ENCODE measurements around the gene CYTL1.
A peak's percentile ranks its signal among the peaks of the same experiment; 100 is the strongest.
"Not testable (repeated sequence)": the region's sequence is repeated elsewhere in the genome, so short reads cannot be mapped to it uniquely, and the experiment has no call there.

Gene CYTL1

DNA sequence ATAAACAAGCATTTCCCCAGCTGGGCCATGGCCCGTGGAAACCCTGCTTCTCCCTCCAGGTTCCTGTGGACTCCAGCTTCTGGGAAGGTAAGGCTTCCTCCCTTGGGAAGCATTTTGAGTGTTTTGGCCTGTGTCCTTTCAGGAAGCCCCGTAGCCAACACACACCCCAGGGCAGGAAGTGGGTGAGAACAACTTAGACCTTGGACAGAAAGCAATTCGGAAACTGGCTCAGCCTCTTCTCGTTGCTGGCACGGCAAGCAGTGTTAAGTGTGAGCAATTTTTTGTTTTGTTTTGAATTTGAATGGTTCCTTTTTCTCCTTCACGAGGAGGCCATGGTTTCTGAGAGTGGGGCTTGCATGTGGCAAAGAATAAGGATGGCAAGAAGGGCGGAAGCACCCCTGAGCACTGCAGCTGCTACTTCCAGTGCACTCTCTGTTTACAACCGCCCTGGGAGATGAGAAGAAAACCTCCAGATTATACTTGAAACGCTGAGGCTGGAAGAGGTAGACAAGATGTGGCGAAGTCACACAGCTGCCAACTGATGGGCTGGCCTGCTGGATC lies 14.1 kb upstream of the CYTL1 start:
- peak; percentile 57 for DNase-seq (ENCODE audit: low spot score)

DNA sequence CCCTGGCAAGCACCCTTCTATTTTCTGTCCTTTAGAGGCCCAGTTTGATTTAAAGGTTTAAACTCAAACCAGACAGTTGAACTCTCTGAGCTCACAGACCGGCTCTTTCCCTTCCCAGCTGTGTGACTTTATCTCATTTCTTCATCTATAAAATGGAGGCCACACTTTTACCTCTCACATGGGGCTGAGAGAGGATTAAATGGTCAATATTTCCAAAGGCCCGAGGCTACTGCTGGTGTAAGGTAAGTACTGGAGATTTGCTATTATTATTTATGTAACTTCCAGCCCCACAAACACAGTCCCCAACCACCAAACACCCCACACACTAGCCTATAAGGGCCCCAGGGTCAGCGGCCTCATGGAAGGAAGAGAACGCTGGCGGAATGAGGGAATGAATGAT lies 13.6 kb upstream of the CYTL1 start:
- no peak for DNase-seq (ENCODE audit: low spot score)

DNA sequence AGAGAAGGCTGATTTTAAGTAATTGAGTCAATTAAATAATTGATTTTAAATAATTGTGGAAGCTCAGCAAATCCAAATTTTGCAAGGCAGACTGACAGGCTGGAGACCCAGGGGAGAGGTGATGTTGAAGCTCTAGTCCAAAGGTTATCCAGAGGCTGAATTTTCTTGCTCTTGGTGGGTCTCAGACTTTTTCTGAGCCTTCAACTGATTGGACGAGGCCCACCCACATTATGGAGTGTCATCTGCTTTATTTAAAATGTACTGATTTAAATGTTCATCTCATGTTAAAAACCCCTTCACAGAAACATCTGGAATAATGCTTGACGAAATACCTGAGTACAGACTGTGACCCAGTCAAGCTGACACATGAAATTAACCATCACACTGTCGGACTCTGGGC lies 11.7 kb upstream of the CYTL1 start:
- no peak for DNase-seq (ENCODE audit: low spot score)

DNA sequence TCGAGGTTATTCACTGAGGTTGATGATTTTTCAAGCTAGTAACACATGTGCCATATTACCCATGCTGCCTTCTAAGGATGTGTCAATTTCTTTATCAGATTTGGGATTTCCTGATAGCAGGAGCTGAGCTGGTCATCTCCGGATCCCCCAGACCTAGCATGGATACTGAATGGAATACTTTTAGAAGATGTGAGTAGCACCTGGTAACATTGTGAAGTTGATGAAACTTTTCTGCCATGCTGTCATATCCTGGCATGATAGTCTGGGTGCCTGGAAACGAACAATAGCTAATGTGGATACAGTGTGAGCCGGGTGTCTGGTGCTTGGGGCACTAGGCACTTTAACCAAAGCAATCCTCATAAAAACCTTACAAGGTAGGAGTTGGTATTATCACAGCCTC lies 11.0 kb upstream of the CYTL1 start:
- no peak for DNase-seq (ENCODE audit: low spot score)

DNA sequence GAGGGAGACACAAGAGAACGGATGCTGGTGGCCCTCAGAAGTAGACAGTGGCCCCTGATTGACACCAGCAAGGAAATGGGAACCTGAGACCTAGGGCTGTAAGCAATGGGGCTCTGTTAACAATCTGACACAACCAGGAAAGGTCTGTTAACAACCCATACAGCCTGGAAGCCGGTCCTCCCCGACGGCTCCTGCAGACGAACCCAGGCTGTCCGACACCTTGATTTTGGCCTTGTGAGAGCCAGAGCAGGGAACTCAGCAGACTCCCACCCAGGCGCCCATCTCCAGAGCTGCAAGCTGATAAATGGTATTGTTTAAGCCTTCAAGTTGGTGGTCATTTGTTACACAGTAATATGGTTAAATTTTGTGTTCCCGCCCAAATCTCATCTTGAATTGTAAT lies 10.2 kb upstream of the CYTL1 start:
- DNase-seq (ENCODE audit: low spot score) = no peak

DNA sequence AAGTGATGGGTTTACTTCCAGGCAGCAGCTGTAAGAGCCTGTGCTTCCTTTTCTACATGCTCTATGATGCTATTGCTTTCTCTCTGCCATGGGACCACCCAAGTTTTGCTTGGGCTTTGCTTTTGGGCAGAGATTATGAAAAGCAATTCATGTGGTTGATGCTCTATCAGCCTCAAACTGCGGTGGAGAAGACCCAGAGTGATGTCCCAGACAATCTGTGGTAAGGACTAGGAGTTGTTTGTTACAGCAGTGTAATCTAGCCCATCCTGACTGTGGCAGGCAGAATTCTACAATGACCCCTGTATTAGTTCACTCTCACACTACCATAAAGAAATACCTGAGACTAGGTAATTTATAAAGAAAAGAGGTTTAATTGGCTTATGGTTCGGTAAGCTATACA lies 9.2 kb upstream of the CYTL1 start:
- no peak for DNase-seq (ENCODE audit: low spot score)

DNA sequence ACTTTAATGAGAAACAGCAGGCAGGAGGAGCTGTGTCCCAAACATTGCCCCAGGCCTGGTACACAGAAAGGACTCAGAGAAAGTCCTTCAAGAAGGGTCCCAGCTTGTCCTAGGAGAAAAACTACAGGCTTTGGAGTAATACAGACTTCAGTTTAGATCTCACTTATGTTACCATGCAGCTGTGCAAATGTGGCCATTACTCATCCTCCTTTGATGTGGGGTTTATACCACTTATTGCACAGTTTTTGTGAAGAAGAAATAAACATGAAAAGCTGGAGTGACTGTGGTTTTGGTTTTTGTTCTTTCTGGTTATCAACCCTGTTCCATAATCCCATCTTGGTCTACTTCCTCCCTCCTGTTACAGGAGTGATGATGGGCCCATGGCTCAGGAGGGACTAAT lies 8.1 kb upstream of the CYTL1 start:
- no peak for DNase-seq (ENCODE audit: low spot score)

DNA sequence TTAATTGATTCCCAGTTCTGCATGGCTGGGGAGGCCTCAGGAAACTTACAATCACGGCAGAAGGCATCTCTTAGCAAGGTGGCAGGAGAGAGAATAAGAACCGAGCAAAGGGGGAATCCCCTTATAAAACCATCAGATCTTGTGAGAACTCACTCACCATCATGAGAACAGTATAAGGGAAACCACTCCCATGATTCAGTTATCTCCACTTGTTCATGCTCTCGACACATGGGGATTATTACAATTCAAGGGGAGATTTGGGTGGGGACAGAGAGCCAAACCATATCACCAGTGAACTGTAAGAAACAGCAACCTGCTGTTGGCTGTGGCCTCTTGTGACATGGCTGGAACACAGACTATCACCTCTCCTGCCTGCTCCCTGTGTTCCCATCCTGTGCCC lies 7.1 kb upstream of the CYTL1 start:
- no peak for DNase-seq (ENCODE audit: low spot score)

DNA sequence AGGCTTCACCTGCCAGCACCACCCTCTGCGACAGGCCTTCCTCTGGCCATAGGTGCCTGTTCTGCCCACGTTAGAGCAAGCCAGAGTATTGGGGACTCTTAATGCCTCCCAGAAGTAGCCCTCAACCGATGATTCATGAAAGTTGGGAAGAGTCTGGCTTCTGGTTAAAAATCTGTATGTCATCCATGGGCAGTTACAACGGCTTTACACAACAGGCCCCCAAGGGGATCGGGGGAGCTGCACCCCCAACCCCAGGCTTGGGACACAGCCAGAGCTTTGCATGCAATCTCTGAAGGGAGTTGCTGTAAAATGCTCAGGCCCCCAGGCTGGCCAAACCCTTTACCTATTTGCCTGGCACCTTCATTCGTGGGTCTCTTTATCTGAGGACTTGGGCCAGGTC lies 5.4 kb upstream of the CYTL1 start:
- DNase-seq (ENCODE audit: low spot score) = no peak

DNA sequence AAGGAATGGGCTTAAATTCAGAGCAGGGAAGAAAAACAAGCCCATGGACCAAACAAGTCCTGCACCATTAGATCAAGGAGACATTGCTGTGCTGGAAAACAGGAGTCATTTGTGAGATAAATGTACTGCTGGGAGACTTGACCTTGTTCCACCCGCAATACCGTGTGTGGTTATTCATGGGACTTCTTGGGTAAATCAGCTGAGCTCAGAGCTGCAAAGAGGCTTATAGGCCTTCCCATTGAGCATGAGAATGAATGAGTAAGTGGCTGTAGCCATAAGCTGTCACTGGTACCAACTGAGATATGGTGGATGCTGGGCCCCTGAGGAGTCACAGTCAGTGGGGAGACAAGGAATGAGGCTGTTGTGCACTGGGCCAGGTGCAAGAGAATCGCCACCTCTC lies 2.3 kb upstream of the CYTL1 start:
- no peak for DNase-seq (ENCODE audit: low spot score)

DNA sequence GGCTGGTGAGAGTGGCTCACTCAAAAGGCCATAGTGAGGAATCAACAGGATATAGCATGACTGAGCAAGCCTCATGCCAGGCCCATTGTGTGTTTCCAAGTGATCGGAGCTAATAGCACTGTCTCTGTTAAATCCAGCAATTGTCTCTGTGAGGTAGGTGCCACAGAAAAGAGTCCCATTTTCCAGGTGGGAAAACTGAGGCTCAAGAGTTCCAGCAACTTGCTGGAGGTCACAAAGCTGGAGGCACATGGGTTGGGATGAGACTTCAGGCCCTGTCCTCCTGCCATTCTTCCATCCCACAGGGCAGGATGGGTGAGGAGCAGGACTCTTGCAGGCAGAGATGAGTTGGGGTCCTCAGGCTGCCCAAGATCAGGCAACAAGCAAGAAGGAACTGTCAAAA lies 1.1 kb upstream of the CYTL1 start:
- DNase-seq (ENCODE audit: low spot score) = no peak

DNA sequence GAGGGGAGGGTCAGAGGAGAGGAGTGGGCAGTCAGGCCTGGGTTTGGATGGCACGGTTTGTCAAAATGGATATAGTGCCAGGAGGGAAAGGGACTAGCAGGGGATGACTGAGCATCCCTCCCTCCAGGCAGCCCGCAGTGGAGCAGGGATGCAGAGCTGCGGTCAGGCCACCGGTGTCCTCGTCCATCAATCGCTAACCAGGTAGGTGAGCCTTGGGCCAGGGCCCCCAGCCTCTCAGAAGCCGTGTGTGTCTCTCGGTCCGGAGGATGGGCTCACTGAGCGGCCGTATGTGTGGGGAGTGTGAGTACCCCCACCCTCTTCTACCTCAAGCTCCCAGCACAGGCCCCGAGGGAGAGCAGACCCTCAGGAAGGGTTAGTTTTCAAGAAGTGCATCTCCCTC lies 538 bp upstream of the CYTL1 start:
- no peak for DNase-seq (ENCODE audit: low spot score)

DNA sequence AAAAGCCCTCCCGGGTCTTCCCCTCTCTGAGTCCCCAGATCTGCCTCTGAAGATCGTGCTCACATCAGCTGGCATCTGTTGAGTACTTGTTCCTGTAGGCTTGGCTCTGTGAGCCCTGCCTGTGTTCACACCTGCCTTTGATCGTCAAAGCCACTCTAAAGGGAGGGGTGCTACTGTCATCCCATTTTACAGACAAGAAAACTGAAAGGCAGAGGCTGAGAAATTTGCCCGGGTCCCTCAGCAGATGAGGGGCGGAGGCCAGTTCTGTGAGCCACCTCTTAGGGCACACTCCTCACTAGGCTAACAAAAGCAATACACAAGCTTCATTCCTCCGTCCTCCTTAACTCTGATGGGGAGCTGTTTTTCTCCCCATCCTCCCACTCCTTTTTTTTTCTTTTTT lies 655 bp downstream of the CYTL1 start:
- no peak for DNase-seq (ENCODE audit: low spot score)

DNA sequence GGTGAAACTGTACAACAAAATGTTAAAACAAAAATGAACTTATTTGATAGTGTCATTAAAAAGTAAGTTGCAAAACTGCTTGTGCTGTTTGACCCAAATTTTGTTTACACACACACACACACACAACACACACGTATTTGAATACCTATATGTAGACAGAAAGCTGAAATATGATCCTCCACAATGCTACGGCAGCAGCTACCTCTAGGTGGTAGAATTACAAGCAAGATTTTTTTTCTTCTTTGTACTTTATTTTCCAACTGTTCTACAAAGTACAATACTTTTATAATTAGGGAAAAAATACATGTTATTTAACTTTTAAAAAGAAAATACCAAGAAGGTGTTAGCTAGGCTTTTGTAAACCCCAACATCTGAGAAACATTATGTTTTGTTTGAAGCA lies 1.2 kb downstream of the CYTL1 start:
- DNase-seq (ENCODE audit: low spot score) = no peak

DNA sequence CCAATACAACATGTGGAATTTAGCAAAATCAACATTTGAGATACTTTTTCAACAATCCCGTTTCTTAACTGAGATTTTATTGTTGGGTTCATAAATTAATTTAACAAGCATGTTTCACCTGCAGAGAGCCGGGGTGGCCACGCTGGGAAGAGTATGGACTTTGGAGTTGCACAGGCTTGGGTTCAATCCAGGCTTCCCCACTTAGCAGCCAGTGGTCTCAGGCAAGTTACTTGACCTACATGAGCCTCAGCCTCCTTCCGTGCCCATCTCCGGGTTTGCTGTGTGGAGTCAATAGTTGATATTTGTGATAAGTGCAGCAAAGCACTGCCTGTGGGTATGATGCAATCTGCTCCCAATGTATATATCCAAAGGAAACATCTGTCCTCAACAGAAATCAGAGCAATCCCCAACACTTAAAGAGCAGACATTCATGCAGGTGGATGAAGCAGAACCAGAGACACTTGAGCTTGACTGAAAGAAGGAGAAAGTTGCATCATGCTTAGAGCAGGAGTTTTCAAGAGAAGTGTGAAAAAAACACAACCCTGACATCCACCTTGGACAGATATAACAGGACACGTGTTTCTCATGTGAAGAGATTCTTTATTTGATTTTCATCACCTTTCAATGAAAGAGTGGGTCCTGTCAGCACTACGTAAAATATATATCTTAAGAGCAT lies 5.1 kb downstream of the CYTL1 start:
- DNase-seq (ENCODE audit: low spot score) = no peak

DNA sequence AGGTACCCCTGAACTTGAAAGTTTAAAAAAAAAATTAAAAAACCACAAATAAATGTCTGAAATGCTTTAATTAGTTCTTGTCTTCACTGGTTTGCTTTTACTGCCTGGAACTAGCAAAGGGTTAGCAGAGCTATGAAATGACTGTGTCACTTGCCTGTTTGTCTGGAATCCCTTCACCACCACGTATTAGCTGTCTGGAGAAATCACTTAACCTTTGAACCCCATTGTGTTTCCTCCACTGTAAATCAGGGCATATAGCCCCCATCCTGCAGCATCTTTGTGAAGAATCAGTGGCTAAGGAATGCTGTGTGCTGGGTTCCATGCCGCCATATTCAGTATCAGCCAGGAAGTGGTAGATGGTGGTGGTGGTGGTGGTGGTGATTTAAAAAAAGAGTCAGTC lies 6.3 kb downstream of the CYTL1 start:
- DNase-seq (ENCODE audit: low spot score) = no peak

DNA sequence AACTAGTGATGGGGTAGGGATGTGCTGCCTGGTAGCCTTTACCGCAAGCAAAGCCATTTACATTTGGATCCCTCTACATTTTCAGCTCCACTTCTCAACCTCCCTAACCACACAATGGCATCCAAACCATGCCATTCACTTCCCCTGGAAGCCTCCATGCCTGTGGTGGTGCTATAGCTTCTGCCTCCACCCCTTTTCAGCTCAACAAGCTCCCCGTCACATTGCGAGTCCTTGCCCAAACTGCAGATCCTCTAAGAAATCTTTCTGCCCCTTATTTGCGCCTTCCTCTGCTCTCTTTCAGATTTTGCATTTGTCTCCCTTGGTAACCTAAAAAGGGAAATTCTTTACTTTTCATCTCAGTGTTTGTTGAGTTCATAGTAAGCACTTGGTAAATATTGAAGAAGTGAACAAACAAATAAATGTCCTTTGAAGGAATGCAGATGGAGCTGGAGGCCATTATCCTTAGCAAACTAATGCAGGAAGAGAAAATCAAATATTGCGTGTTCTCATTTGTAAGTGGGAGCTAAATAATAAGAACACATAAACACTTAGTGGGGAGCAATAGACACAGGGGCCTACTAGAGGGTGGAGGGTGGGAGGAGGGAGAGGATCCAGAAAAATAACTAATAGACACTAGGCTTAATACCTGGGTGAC lies 6.9 kb downstream of the CYTL1 start:
- DNase-seq (ENCODE audit: low spot score) = no peak

DNA sequence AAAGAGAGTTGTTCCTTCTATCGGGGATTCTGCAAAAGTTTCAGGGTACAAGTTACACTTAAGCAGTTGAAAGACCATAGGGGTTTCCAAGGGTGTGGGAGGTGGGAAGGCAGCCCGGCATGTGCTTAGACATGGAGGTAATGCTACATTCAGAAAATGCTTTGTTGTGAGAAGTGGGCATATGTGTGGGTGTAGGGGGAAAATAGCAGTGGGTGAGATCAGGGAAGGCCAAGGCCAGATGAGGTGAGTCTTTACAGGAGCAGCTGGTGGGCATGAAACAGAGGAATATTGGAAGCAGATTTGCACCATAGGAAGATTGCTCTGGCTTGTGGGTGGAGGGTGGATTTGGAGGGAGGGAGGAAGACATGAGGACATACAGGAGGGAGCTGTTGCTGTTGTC lies 8.3 kb downstream of the CYTL1 start:
- no peak for DNase-seq (ENCODE audit: low spot score)

DNA sequence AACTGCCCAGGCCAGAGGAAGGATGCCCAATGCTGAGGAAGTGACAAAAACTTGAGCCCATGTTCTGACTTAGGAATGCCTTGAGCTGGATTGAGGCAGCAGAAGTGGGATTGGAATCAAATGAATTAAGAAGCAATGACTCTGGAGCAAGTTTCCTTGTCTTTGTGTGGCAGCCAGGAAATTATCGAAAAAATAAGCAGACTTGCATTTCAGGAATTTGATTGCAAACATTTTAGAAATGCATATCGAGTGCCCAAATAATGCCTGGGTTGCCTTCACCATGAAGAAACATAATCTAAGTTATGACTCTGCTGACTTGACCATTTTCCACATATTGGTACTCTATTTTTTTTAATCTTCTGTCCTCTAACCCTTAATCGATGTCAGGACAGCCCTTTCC lies 9.5 kb downstream of the CYTL1 start:
- DNase-seq (ENCODE audit: low spot score) = no peak

DNA sequence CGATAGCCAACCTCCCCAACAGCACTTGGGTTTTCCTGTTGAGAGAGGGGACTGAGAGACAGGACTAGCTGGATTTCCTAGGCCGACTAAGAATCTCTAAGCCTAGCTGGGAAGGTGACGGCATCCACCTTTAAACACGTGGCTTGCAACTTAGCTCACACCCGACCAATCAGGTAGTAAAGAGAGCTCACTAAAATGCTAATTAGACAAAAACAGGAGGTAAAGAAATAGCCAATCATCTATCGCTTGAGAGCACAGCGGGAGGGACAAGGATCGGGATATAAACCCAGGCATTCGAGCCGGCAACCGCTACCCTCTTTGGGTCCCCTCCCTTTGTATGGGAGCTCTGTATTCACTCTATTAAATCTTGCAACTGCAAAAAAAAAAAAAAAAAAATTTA lies 12.3 kb downstream of the CYTL1 start:
- not testable (repeated sequence) for DNase-seq (ENCODE audit: low spot score)

DNA sequence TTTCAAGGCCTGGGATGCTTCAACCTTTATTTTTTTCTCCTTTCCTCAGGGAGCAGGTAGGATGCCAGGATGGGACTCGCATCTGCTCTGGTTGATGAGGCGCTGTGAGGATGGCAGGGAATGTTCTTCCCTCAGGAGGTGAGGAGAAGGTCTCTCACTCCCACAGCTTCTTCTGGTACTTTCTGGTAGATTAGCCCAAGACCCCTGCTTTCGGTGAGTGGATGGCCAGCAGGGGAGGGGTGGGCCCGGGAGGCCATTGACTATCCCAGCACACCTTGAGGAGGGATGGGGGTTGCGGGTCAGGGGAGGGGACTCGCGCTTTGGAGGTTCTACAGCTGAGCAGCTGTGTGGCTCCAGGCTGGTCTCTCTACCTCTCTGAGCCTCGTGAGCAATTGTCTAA lies 14.8 kb downstream of the CYTL1 start:
- no peak for DNase-seq (ENCODE audit: low spot score)

DNA sequence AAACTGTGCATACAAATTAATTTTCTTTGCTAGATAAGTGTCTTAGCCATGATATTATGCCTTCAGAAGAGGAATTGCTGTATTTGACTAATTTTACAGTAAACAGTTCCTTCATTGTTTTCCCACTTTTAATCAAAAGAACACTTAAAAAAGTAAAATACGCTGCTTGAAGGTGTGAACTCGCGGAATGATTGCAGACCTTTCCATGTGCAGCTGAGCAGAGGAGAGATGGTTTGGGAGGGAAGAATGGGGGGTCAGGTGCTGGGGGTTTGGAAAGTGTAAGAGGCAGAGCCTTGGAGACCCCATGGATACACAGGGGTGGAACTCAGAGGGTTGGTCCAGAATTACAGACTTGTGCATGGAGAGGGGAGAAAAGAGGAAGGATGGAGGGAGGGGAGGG lies 15.3 kb downstream of the CYTL1 start:
- no peak for DNase-seq (ENCODE audit: low spot score)

DNA sequence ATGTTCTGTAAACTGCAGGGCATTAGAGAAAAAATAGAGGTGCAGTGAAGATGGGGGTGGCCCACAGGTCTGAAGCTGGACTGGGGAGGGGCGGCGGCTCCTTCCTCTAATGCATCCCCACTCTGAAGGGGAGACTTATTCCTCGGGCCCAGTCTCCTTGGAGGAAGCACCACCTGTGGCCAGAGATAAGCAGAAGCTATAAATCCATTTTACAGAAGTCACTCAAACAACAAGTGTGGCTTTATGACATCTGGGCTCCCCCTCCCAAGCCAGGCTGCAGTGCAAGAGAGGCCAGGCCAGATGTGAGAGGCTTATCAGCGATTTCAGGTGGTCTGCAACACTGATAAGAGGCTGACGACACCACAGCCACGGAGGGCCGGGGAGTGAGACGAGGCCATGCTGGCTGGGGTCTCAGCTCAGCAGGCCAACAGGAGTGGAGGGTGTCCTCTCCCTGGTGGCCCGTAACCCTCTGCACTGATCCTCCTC lies 15.8 kb downstream of the CYTL1 start:
- no peak for DNase-seq (ENCODE audit: low spot score)

DNA sequence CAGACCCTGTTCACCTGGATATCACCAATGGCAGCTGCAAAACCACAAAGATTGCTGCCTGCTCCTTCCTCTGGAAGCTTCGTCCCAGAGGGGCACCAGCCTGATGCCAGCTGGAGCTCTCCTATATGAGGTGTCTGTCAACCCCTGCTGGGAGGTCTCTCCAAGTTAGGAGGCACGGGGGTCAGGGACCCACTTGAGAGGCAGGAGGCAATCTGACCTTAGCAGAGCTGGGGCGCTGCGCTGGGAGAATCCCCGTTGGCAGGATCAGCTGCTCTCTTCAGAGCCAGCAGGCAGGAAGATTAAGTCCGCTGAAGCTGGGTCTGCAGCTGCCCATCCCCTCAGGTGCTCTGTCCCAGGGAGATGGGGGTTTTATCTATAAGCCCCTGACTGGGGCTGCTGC lies 17.6 kb downstream of the CYTL1 start:
- DNase-seq (ENCODE audit: low spot score) = not testable (repeated sequence)
